GM10266 (cell line): ENCODE data around the gene C3orf22.

Source experiments
- DNase-seq: peaks from one replicate; pipeline ENCODE4 v3.0.0; 2012; ENCODE audit errors: extremely low spot score
- TF ChIP-seq, protein P1 (sequence below): IDR thresholded peaks from 2 replicates; pipeline ENCODE4 v1.5.1; 2012; ENCODE audit warnings: mild to moderate bottlenecking, low read depth; ENCODE audit not compliant: control insufficient read depth, insufficient read depth; ENCODE audit errors: missing control alignments

The C3orf22 gene

DNA sequence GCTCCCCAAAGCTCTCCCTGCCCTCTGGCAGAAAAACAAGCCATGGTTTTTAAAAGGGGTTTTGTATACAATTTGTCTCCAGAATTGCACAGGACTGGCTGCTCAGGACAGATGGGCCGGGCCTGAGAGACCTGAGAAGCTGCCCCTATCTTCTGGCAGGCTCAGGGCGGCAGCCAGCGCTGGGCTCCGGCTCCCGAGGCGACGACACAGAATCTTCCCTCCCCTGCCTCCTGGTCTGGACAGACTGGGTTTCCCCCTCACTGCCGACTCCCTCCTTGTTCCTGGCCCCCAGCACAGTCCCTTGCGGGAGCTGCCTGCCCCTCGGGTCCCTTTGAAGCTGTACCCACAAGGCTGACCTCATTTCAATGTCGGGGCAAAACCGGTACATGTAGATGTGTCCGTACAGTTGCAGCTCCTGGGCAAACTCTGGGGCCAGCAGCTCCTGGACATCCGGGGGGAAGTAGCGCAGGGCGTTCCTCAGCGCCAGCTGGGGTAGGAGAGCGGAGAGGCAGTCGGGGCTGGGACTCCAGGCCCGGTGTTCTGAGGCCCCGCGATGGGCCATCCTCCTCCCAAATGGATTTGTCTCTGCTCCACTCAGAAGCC is 48.3 kb downstream of the C3orf22 start:
- DNase-seq: no peak
- TF ChIP-seq, protein P1, sequence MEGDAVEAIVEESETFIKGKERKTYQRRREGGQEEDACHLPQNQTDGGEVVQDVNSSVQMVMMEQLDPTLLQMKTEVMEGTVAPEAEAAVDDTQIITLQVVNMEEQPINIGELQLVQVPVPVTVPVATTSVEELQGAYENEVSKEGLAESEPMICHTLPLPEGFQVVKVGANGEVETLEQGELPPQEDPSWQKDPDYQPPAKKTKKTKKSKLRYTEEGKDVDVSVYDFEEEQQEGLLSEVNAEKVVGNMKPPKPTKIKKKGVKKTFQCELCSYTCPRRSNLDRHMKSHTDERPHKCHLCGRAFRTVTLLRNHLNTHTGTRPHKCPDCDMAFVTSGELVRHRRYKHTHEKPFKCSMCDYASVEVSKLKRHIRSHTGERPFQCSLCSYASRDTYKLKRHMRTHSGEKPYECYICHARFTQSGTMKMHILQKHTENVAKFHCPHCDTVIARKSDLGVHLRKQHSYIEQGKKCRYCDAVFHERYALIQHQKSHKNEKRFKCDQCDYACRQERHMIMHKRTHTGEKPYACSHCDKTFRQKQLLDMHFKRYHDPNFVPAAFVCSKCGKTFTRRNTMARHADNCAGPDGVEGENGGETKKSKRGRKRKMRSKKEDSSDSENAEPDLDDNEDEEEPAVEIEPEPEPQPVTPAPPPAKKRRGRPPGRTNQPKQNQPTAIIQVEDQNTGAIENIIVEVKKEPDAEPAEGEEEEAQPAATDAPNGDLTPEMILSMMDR: no peak

DNA sequence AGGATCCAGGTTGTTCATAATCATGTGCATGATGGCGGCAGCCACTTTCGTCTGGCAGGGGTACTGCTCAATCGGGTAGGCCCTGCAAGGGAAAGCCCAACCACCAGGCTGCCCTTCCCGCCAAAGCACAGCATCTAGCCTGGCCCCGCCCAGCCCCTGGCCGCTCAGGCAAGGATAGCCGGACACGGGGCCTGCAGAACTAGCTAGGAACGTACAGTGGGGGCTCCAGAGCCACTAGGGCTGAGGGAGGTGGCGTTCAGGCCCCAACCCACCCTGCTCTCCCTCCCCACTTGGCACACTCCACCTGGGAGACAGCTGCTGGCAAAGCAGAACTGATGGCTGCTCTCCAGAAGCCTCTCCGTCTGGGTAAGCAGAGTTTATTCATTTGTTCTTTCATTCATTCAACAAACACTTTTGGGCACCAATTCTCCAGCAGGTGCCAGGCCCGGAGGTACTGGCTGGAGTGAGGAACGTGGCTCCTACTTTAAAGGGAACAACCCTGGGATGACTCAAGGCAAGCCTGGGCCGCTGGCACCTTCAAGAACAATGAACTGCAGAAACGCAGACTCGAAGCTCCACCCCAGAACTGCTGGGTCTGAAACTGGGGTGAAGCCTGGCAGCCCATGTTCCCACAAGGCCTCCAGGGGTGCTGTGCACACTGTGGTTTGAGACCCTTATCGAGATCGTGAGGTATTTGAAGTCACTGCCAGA is 49.0 kb downstream of the C3orf22 start:
- TF ChIP-seq, protein P1: no peak
- no peak for DNase-seq

DNA sequence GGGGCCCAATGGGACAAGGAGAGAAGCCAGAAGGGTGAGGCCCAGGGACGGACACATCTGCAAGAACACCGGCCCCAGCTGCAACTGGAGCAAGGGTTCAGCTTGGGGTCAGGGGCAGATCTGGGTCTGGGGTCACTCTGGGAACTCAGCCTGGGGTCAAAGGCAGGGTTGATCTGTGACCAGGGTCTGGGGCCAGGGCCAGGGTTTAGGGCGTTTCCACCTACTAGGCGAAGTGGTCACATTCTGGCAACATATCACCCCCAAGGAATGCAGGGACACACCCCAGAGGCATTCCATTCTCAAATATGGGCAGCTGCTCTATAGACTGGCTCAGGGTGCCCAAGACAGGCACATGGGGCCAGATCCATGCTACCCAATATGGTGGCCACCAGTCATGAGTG is 50.2 kb downstream of the C3orf22 start:
- DNase-seq: no peak
- TF ChIP-seq, protein P1: no peak

DNA sequence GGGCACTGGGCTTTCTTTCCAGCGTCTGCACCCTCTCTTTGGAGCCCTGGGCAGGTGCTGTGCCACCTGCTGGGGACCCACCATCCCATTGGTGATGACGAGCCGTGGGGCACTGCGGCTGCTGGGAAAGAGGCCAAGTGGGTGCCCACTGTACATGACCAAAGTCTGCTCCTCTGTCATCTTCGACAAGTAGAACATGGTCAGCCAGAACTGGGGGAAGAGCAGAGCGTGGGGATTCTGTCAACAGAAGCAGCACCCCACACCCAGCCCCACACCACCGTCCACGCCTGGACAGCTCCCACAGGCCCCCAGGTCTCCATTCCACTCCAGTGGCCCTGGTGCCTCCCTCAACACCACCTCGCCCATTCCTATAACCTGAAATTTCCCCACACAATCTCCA is 50.8 kb downstream of the C3orf22 start:
- DNase-seq: no peak
- TF ChIP-seq, protein P1: no peak

DNA sequence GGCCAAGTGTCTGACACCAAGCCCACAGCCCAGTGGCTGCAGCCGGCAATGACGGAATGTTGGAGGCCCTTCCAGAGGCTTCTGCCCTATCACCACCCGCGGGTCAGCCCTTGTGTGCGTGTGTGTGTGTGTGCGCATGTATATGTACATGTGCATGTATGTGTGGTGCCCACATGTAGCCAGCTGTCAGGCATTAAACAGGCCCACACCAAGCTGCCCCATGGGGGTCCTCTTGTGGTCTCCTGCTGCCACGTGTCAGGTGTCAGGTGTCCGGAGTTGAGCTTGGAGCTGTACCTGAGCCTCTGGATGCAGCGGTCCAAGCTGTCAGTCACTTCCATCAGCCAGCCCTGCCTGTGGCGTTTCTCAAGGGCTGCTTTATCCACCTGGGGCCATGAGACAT is 55.0 kb downstream of the C3orf22 start:
- TF ChIP-seq, protein P1: no peak
- no peak for DNase-seq

DNA sequence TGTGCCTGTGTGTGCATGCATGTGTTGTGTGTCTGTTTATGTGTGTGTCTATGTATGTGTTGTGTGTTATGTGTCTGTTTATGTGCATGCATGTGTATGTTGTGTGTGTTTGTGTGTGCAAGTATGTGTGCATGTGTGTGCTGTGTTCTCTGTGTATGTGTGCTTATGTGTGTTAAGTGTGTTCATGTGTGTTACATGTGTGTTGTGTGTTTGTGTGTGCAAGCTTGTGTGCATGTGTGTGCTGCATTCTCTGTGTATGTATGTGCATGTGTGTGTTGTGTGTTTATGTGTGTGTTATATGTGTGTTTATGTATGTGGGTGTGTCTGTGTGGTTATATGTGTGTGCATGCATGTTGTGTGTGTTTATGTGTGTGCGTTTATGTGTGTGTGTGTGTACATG is 56.1 kb downstream of the C3orf22 start:
- TF ChIP-seq, protein P1: no peak
- DNase-seq: no peak

DNA sequence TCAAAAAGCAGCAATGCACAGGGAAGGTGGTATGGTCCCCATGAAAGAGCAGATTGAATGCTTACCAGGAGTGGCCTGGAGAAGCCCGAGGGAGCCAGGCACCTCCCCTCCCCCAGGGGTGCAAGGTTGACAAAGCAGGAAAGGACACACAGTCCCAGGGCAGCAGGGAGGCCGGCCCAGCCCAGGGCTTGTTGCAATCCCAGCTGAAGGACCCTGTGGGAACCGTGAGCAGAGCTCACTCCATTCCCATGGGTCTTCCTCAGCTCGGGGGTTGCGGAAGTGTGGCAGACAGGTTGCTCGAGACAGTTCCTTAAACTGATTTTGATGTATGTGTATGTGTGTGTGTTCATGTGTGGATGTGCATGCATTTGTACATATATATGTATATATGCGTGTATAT is 57.0 kb downstream of the C3orf22 start:
- no peak for DNase-seq
- TF ChIP-seq, protein P1: no peak
